Stimulated activated CD8-positive, alpha-beta memory T cell treated with anti-CD3 and anti-CD28 coated beads, Interleukin-7, amount 100 ng/mL, for 24 hours (primary cell): ENCODE data around the gene PIGQ.
"Not testable (repeated sequence)": the region's sequence is repeated elsewhere in the genome, so short reads cannot be mapped to it uniquely, and the experiment has no call there.

Experiments used
- DNase-seq: peaks from one replicate; pipeline ENCODE4 v3.0.0-alpha.2; 2020; ENCODE audit warnings: low read depth

Gene PIGQ

DNA sequence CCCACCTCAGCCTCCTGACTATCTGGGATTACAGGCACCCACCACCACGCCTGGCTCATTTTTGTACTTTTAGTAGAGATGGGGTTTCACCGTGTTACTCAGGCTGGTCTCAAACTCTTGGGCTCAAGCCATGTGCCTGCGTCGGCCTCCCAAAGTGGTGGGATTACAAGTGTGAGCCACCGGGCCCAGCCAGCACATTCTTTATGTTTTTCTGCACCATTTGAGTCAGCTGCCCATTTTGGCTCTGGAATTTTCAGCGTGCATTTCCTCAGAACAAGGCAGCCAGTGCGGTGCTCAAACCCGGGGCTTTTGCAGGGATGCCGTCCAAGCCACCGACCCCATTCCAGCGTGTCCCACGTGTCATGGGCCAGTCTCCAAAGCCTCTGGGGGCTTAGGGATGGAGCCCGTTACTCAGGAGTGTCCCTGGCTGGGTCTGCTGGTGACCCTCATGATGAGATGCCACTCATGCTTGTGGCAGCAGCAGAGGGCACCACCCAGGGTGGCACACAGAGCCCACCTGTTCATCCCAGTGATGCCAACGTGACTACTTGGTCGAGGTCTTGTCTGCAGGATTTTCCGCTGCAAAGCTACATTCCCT lies 16.4 kb downstream of the PIGQ start:
- no peak for DNase-seq

DNA sequence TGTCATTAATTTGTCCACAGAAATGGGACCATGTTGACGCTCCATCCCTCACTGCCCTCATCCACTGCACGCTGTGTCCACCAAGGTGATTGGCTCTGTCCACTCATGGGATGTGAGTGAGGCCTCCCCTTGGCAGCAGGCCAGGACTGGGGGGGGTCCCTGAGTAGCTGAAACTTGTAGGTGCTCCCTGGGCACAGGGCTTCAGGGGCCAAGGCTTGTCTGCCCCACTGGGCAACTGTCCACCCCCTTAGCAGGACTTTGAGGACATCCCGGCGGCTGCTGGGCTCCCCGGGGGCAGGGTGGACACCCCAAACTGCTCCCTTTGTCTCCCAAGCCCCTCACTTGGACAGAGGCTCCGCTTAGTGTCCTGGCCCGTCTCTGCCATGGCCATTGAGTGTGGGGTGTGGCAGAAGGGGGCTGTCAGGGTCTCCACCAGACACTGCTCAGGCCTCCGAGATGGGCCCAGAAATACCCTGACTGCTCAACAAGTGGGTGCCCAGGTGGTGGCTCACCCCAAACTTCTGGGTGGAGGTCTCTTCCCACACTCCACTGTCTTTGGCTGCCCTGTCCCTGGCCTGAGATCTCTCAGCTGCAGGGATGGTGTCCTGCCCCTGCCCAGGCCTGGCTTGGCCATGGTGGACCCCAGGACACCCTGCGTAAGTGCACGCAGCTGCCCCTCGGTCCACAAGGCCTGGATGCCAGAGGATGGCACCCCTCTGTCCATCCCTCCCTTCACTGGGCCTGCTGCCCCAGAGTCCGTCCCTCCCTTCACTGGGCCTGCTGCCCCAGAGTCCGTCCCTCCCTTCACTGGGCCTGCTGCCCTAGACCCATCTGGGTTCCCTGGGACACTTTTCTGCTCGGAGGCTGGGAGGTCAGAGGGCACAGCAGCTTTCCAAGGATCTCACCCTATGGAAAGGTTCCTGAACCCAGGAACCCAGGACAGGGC lies 17.1 kb downstream of the PIGQ start:
- DNase-seq = no peak

DNA sequence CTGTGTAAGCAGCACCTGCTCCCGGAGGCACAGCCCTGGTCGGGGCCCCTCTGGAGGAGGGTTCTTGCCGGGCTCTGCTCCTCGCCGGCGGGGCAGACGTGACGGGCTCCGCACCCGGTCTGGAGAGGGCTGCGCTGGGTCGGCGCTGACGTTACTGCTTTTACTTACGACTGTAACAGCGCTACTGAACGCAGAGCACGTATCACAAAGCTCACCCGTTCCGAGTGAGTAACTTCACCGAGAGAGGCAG lies 18.8 kb downstream of the PIGQ start:
- DNase-seq = no peak

DNA sequence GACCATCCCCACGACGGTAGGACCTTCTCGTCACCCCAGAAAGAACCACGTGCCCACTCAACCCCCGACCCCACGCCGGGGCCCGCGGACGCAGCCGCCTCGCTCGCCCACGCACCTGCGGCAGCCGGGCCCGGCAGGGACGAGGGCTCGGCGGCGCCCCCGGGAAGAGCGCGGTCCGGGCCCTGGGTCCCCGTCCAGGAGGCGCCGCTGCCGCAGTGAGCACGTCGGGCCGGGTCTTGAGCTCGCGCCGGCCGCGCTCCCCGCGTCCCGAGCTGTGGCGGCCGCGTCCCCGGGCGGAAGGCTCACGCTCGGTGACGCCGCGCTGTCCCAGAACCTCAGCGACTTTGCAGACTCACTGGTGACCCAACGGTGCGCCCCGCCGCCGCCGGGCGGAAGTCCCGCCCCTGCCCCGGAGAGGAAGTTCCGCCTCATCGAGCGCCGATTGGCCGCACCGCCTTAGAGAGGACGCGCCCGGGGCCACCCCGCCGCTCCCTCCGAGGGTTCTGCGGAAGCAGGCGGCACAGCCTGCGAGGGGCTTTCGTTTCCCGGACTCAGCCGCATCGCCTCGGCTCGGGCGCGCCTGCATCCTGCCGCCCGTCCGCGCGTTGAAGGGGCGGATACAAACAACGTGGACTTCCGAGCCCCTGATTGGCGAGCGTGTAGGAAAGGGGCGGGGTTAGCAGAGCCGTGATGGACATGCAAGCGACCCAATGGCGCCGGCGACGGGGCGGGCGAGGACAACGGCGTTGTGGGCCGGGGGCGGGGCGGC lies 19.3 kb downstream of the PIGQ start:
- peak; percentile 99 for DNase-seq

DNA sequence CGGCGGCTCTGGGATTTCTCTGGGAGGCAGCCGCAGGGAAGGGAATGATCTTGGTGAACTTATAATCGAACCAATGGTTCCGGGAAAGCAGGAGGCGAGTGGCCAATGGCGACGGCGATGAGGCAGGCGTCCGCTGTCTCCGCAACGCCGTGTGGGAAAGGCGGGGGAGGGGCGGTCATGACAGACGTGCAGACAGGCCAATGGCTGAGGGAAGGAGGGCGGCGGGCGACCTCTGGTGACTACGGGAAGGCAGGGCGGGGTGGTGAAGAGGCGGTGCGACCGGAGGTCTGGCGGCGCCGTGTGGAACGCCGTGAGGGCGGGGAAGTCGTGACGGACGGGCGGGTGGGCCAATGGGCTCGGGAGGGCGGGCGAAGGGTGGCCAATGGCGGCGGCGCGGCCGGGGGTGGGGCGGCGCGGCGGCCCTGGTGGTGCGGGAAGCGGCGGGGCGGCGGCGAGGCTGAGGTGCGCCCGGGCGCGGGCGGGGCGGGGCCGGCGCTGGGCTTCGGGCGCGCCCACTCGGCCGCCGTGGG lies 20.0 kb downstream of the PIGQ start, which contains the start of gene RAB40C:
Gene RAB40C (plus strand): TSS at position 409 of the 530 bp plus-strand sequence. CDS start 226 bp downstream, outside the sequence.
- peak; percentile 97 for DNase-seq

DNA sequence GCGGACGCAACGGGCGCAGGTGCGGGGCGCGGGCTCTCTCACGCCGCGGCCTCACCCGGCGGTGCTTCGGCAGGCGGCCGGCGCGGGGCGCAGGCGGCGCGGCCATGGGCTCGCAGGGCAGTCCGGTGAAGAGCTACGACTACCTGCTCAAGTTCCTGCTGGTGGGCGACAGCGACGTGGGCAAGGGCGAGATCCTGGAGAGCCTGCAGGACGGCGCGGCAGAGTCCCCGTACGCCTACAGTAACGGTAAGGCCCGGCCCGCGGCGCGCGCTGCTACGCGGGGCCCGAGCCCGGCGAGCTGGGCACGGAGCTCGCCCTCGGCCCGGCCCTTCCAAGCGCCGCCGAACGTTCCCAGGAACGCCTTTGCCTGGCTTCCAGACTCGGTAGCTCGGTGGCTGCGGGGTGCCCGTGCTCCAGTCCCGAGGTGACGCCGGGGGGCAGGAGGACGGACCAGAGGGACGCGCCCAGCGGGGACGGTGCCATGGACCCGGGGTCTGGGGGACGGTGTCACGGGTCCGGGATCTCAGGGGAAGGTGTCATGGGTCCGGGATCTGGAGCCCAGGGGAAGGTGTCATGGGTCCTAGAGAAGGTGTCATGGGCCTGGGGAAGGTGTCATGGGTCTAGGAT lies 20.5 kb downstream of the PIGQ start:
- DNase-seq = no peak

DNA sequence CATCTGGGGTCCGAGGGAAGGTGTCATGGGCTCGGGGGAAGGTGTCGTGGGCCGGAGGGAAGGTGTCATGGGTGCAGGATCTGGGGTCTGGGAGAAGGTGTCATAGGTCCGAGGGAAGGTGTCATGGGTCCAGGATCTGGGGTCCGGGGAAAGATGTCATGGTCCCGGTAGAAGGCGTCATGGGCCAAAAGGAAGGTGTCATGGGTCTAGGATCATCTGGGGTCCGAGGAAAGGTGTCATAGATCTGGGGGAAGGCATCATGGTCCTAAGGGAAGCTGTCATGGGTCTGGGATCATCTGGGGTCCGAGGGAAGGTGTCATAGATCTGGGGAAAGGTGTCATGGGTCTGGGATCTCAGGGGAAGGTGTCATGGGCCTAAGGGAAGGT lies 21.0 kb downstream of the PIGQ start:
- DNase-seq = no peak

DNA sequence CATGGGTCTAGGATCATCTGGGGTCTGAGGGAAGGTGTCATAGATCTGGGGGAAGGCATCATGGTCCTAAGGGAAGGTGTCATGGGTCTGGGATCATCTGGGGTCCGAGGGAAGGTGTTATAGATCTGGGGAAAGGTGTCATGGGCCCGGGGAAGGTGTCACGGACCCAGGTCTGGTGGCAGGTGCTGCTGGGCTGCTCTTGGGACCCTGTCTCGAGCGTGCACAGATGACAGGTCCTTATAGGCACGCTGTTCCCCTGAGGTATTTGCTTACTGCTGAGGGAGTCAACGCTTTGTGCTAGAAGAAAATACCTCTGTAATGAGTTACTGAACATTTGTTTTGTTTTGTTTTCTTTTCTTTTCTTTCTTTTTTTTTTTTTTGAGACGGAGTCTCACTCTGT lies 21.5 kb downstream of the PIGQ start:
- DNase-seq = no peak

DNA sequence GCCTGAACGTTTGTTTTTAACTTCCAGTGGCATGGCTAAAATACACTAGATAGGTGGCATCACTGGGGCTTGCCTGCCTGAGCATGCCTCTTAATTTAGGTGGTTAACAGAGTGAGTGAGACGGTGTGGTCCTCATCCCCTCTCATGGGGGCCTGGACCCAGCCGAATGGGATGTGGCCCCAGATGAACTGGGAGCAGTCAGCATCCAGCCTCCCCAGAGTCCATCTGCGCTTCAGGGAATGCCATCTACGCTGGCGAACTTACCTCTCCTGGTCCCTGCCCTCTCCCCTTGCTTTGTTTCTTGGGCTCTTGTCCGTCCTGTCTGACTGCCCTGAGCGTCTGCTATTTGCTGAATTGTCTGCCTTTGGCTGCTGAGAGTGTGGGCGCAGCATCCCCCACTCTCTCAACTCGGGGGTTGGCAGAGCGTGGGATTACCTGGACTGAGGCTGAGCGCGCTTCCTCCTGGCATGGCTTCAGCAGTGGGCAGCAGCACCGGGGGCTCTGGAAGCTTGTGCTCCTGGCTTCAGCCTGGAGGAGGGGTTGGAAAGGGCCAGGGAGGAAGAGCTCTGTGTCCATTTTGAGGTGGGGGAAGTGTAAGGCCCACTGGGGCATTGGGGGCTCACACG lies 22.2 kb downstream of the PIGQ start:
- no peak for DNase-seq

DNA sequence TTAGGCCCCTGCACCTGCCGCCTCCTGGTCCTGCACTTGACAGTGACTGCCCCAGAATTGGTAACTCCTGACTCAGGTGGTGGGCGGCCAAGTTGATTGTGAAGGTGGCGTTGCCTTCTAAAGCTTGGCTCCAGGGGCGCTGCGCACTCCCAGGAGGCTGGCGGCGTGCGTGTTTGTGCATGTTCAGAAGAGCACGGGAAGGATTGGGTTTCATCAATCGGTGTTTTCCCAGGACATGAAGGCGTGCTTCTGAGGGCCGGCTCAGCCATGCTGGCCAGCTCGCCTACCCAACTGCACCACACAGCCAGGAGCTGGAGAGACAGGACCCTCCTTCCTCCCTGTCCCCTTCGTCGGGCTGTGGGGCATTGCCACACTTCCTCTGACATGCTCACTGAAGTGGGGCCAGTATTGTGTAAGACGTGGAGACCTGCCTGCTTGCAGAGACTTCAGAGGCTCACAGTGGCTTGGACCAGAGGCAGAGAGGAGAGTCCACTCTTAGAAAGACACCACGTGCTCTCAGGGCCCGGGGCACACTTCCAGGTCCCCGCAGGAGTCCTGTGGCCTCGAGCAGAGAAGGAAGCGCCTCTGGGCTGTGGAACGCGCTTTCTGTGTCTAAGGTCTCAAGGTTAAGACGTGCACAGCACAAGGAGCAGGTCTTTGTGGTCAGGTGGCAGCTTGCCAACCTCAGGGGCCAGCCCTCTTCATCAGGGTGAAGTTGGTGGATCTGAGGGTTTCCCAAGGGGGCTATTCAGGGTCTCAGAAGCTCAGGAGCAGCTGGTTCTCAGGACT lies 22.9 kb downstream of the PIGQ start:
- no peak for DNase-seq

DNA sequence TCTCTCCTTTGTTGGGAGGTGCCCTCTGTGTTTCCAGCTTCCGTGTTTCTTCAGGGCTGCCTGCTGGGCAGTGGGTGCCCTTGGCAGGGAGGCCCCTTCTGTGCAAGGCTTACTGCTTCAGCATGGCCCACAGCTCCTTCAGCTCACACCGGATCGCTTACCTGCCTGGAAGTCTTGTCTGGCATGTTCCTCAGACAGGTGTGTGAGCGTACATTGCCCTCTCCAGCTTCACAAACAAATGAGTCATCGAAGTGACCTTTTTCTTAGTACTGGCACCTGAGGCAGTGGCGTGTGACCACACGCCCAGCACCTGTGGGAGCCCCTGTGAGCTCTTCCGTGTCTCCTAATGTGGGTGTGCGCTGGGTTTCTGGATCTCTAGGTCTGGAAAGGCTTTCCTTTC lies 23.6 kb downstream of the PIGQ start:
- no peak for DNase-seq

DNA sequence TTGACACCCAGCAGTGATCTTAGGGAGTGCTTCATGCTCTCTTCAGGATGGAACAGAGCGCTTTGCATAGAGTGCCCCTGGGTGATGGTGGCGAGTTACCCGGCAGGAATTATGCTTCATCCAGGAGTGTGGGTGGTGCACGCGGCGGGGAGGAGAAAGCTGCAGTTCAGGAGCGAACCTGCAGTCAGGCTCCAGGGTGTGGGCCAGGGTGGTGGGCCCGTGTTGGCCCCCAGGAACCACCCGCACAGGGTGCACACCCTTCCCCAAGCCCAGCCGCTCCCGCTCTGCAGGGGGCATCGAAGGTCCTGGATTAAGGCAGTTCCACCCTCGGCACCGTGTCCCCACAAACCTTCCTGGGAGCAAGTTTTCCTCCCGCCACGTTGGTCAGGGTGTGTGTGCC lies 24.0 kb downstream of the PIGQ start:
- no peak for DNase-seq

DNA sequence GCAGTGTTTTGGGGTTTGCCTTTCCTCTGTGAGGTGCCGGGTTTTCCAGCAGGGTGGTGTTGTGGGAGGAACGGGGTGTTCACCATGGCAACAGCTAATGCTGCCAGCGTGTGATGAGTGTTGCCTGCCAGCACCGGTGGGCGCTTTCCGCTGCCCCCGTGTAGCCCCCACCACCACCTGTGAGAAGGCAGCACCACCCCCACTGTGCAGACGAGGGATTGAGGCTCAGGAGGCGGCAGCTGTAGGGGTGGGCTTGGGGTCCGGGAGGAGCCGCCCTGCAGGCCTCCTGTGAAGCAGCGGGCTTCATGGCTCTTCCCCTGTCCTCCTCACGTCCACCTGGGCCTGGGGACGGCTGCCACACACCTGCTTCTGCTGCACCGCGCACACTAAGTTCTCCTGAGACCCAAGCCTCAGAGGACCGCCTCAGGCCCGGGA lies 25.3 kb downstream of the PIGQ start:
- DNase-seq = no peak

DNA sequence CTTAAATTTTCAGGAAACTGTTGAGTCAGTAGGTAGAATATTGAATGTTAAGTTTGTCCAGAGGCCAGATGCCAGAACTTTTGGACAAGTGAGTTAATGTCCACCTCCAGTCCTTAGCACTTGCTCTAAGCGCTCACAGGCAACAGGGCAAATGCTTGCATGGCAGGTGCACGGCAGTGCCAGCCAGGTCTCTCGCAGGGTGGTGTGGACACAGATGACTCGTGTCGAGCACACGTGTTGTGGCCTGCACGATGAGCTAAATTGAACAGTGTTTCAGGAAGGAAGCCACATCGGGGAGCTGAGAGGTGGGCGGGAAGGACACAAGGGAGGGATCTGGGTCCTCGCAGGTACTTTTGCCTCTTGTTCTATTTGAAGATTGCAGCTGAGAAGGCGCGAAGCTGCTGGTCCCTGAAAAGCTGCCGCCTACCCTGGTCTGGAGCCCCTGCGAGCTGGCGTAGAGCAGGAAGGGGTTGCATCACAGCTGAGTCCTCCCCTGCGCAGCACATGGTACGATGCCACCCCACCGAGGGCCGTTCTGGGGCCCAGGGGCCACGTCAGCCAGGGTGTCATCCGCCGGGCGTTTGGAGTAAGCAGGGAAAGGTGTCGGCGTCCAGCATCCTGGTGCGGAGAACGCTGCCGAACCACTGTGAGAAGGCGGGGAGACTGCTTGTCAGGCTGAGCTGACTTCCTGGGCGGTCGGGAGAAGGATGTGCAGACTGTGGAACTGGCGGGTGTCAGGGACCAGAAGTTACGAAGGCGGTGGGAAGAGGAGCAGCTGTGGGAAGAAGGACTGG lies 26.4 kb downstream of the PIGQ start:
- DNase-seq = no peak

DNA sequence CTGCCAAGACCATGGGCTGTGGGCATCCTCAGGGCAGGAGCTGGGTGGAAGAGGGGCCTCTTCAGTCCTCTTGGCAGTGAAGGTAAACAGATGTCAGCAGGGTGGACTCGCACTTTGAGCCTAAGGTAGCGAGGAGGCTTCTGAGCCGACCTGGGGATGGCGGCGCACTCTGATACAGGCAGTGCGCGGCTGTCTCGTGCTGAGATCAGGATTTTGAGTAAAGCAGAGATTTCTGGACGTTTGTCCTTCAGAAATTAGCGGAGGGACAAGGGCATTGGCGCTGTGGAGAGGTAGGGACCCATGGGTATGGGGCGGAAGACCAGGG lies 26.9 kb downstream of the PIGQ start:
- no peak for DNase-seq

DNA sequence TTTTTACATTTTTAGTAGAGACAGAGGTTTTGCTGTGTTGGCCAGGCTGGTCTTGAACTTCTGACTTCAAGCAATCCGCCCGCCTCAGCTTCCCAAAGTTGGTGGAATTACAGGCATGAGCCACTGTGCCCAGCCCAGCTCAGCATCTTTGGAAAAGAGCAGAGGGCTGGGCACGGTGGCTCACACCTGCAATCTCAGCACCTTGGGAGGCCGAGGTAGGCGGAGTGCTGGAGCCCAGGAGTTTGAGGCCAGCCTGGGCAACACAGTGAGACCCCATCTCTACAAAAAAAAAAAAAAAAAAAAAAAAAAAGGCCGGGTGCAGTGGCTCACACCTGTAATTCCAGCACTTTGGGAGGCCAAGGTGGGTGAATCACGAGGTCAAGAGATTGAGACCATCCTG lies 27.9 kb downstream of the PIGQ start:
- not testable (repeated sequence) for DNase-seq

DNA sequence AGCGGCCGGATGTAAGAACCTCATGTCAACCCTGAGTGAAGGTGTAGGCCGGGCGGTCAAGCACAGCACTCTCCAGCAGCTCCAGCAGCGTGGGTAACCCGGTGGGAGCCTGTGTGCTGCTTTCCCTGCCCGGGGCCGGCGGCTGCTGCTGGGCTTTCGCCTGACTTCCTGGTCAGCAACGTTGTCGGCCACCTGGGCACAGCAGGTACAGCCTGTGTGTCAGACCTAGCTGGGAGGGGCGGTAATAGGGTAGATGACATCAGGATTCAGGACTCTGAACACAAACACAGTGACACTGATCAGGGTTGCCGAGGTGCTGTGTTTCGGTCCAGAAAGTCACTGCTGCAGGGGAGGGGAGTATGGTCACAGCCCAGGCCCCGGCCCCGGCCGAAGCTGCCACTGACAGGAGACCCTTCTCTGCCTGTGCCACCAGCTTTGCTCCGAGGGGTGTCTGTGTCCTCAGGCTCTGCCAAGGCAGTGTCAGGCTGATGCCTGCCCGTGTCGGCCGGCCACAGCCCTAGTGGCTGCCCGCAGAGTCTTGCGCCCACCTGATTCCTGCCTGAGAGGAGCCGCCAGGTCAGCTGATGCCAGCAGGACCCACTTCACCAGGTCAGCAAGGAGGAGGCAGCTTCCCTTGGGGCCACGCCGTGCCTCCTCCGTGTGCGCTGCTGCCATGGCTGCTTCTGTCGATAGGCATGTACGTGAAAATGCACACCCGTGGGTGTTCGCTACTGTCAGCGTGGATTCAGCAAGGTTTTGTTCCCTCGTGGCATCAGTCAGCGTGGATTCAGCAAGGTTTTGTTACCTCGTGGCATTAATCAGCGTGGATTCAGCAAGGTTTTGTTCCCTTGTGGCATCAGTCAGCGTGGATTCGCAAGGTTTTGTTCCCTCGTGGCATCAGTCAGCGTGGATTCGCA lies 29.3 kb downstream of the PIGQ start:
- no peak for DNase-seq

DNA sequence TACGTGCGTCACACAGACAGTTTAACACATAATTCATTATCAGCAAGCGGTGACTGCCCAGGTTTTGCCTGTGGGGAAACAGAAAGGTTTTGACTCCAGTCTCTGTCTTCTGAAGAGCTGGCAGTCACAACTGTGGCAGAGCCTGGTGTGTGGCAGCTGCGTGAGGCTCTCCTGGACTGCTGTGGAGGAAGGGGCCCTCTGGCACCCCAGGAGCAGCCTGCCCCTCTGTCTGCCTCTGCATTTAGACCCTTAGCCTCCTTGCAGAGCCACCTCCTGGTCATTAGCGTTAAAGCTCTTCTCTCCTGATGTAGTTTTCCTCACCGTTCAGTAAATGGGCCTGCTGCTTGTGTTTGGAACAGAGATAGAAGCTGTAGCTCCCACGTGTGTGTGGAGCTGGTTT lies 31.0 kb downstream of the PIGQ start:
- no peak for DNase-seq

DNA sequence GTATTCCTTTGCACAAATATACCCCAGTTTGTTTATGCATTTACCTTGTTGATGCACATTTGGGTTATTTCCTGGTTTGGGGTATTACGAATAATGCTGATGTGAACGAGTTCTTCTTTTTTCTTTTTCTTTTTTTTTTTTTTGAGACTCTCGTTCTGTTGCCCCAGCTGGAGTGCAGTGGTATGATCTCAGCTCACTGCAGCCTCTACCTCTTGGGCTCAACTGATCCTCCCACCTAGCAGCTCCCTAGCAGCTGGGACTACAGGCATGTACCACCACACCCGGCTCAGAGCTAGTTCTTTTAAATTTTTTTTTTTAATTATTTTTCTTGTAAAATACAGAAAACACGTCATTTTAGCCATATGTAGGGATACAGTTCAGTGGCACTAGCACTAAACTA lies 34.2 kb downstream of the PIGQ start:
- DNase-seq = no peak
